ENCODE data around the gene MAP6.

MAP6 gene

GRCh38 chr11:75565916-75566762 is 102.7 kb downstream of the MAP6 start:
- no peak for DNase-seq

DNA sequence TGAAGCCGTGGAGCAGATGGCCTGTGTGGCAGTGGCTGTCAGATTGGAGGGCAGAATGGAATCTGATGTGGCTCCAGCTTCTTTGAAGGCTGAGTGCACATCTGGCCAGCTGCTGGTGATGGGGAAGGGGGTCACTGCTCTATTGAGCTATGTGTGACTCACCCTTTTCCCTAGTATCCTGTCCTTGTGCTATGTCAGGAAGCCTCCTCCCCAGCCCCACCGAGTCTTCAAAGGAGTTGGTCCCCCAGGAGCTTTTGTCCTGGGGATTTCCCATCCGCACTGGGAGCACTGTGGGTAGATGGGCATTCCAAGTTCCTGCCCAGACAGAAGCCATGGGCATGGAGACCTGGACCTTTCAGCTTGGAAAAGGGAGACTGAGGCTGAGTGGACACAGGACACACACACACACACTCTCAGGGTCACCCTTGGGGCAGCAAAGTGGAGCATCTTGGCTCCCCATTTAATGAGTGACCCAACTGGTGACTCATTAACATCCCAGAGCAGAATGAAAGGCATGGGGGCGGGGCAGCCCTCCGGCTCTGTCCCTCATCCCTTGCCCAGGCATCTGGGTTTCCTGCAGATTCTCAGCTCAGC is 103.5 kb downstream of the MAP6 start:
- no peak for DNase-seq

DNA sequence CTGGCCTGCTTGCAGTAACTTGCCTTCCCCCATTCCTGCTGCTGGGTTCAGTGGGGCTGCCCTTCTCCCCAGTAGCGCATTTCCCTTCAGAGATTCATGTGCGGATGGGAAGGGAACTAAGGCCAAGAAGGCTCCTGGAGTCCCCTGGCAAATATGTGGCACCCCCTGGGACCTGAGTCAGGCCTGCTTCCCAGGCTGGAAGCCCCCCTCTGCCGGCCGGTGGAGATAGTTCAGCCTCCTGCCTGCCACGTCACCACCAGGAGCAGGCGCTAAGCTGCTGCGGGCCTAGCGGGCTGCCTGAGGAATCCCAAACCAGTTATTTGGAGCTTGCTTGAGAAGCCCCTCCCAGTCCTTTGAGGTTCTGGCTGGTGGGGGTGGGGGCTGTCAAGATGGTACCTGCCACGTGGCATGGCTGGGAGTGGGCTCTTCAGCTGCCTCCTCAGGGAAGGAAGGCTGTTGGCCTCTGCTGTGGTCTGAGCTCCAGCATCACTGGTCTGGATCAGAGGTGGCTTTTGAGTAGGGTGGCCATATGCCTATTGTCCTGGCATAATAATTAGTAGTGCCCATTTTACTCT is 104.8 kb downstream of the MAP6 start:
- no peak for DNase-seq

DNA sequence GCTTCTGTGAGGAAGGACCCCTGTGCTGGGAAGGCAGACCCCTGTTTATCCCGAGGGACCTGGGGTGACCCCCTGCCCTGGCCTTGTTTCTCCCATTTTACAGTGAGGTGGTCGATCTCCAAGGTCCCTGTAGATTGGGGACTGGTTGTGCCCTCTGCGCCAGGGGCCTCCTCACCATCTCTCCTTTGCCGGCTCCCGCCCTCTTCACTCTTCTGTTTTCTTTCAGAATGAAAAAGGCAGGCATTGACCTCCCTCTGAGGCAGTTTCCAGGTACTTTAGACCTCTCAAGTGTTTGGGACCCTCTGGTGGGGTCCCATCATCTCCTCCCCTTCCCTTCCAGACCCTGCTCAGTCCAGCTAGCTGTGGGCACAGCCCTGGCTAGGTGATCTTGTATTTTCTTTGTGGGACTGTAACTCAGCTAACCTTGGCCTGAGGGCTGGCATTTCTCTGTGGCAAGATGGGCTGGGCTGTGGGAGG is 105.3 kb downstream of the MAP6 start:
- DNase-seq = no peak

GRCh38 chr11:75562836-75563484 is 105.9 kb downstream of the MAP6 start:
- no peak for DNase-seq

GRCh38 chr11:75562048-75562835 is 106.6 kb downstream of the MAP6 start, which contains the start of gene SERPINH1:
Gene SERPINH1 (plus strand): TSS chr11:75562253. CDS start chr11:75566350, 4,097 bp downstream.
- DNase-seq = peak; percentile 94

DNA sequence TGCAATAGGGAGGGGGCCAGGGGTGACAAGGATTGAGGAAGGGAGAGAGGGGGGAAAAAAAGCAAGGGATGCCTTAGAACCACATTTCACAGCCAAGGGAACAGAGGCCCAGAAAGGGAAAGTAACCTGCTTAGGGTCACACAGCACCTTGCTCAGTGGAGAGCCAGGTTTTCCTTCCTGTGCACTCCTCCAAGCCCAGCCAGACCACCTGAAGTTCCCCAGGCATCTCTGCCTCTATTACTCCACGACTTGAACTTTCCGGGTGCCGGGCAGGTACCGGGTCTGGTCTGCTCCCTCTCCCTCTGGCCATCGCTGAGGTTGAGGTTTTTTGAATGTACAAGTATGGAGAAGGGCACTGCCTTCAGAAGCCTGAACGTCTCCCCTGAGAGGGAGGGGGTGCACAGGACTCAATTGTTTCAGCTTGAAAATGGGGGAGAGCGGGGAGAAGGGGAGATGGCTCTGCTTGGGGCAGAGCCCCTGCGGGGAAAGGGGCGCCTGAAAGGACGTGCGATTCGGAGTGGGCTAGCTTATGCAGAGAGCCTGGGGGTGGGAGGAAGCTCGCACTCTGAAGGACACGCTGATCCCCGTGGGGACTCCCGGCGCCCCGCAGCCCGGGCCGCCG is 107.3 kb downstream of the MAP6 start:
- no peak for DNase-seq

DNA sequence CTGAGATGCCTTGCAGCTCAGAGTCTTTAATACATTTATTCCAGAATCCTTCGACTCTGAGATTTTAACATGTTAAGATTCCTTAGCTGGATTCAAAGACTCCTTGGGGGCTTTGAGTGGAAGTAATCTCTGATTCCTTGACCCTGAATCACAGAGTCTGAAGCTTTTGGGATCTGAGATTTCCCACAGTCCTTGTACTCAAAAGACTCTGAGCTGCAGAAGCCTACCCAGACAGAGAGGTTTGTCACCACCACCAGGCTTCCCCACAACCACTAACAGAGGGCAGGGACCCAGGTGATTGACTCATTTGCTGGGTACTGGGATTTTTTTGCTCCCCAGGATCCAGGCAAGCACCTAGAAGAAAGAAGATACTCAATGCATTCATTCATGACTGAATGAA is 108.2 kb downstream of the MAP6 start:
- no peak for DNase-seq

DNA sequence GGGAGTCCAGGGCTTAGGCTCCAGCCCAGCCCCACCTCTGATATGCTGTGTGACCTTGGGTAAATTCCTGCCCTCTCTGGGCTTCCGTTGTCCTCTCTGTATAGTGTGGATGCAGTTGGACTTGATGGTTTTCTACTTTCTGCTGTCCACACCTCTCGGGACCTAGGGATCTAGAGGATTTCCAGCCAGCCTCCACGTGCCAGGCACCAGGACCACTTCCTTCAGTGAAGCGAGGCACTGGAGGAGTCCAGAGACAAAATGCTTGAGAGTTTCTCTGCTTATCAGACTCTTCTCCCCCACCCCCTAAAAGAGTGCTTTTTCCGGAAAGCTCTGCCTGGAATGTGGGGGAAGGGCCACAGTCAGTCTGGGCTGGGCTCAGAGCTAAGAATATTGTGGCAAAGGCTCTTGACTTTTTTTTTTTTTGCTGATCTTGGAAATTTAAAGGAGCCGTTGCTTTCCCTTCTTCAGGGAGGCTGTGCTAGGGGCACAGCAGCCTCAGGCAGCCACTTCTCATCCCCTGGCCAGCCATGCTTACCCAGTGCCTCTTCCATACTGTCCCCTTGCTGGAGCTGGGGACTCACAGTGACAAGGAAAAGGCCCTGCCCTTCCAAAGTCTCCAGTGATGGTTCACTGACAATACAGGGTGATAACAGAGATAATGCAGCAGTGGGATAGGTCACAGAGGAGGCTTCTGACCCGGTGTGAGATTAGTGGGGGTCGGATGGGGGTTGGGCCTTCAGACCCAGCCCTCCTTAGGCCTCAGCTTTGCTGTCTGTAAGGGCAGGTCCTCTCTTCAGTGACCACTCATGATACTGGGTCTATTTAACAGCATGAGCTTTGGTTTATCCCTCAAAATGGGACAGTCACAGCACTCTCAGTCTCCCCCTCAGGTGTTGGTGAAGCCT is 109.6 kb downstream of the MAP6 start:
- DNase-seq = no peak

DNA sequence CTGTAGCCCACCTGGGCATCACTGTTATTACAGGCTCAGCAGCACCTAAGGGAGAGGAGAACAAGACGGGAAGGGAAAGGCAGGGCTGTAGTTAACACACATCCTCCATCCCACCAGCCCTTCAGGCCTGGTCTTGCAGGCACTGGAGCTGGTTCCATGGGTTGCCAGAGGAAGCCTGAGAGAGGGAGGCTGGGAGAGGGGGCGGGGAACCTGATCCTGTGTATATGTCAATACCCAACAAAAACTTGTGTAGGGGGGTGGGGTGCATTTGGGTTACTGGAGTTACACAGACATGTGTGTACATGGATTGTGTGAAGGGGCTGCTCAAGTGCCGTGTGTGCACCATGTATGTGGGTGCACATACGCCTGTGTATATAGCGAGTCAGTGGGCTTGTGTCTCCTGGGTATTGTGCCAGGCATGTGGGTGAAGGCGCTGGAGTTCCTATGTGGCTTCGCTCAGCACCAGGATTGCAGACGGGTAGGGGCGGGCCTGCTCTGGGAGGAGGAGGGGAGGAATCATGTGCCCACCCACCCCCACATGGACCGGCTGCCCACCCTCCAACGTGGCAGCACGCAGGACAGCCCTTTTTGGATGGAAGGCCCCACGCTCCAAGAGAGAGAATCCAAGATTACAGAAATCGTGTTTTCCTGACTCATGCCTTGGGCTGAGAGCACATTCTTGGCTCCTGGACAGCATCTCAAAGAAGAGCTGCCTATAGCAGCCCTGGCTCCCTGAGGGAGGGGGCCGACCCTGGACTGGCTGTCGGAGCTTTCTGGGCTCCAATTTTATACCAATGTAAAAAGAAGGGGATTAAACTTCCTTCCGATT is 111.0 kb downstream of the MAP6 start:
- no peak for DNase-seq

DNA sequence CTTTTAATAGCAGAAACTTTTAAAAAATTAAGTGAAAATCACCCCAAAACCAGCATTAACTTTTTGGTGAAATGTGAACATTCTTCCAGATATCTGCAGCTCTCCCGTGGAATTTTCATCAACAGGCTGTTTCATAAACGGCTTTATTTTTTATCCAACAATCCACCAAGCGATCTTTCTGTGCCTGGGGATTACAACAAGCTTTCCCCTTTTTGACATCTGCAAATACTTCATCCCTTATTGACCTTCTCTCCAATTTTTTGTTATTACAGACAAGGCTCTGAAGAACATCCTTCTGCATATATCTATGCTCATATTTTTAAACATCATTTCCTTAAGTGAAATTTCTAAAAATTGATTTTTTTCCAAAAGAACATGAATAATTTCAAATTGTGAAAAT is 112.6 kb downstream of the MAP6 start:
- DNase-seq = no peak

- no peak for DNase-seq
Observed at GRCh38 chr11:75555079-75555811, 113.6 kb downstream of the MAP6 start.

GRCh38 chr11:75554258-75555022 is 114.4 kb downstream of the MAP6 start:
- no peak for DNase-seq

DNA sequence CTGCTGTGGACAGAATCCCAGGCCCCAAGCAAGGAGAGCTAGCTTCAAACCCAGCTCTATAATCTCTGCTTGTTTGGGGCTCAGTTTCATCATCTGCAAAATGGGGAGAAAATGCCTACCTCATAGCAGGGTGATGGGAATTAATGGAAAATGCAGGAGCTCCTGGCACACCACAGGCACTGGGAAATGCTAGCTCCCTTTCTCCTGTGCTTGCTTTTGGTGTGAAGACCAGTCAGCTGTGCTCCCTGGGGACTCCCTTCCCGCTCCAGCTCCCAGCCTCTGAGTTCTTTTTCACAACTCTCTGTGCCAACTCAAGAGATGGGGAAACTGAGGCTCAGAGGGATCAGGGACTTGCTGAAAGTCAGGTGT is 115.0 kb downstream of the MAP6 start:
- no peak for DNase-seq

- DNase-seq = no peak
Observed at GRCh38 chr11:75553182-75553581, 115.7 kb downstream of the MAP6 start.

DNA sequence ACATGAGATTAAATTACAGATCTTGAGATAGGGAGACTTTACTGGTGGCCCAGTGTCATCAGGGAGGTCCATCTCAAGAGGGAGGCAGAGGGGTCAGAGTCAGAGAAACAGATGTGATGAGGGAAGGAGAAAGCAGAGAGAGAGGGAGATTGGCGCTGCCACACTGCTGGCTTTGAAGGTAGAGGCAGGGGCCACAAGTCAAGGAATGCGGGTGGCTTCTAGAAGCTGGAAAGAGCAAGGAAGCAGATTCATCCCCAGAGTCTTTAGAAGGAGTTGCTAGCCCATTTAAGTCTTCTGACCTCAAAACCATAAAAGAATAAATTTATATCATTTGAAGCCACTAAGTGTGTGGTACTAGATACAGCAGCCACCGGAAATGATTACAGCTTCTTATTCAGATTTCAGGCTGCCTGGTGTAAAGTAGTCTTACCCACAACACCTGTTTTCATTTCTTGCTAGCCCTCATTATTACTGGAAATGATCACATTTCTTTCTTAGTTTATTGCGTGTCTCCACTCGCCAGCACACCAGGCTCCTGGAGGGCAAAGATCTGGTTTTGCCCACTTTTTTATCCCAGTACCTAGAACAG is 119.4 kb downstream of the MAP6 start:
- DNase-seq = no peak

DNA sequence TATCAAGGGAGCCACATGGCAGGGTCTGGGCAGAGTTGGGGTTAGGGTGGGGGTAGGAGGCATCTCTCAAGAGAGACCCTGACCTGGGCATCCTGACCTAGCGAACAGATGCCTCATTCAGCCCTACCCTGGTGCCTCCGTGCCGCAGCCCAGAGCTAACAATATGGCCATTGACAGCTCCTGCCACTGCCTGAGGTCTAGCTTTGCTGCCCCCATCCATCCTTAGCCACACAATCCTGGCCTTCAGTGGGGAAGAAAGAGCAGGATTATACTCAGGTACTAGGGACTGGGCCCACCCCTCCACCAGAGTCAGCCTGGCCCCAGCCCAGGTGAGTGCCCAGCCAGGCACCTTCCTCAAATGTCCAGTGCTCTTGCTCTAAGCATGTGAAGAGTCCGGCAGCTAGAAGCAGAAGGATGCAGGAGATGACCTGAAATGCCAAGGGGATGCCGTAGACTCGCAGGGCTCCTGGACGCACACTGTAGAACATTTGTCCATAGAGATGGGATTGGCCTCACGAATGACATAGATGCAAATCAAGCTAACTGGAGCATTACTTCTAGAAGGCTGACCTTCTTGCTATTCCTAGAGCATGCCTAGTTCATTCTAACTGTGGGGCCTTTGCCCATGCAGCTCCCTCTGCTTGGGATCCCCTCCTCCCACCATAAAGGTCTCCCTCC is 120.1 kb downstream of the MAP6 start:
- DNase-seq = no peak

DNA sequence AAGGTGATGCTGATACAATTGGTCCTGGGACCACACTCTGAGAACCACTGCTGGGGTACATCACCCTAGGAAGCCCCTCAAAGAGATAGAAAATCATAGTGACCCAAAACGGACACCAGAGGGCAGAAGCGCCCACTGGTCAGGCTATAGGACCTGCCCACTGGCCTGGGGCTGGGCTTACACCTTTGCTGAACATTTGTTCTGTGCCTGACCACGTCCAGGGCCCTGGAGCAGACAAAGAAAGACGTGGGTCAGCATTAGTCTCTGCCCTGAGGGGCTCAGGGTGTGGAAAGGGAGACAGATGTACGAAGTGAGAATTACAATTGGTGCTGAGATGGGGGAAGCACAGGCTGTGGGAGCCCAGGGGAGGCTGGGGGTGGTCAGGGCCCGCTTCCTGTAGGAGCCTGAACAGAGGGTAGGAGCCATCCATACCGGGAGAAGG is 121.2 kb downstream of the MAP6 start:
- peak; percentile 77 for DNase-seq

All from hematopoietic multipotent progenitor cell treated with erythropoietin and hydrocortisone succinate and interleukin-3 and kit ligand, for 6 days (in vitro differentiated cells).